ENCODE data around the gene RAB3GAP2.

DNA sequence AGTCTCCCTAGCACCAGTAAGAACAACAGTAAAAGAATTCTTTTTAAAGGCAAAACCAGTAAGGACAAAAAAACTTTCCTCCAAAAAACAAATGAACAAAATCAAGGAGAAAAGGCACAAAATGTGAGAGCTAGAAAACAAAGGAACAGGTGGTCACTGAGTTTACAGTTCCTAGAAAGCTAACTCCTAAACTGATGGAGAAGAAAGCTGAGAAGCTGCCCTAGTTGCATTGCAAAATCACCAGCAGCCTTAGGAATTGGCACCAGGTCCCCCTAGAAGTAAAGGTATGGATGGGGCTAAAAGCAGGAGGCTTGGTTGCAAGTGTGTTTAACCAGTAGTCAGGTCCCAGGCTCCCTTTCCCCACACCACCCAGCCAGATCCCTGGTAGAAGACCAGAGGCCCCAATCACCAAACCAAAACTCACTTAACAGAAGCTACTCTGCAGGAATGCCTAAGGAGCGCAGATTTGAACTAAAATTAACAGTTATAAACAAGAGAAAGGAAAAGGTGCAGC lies 47.6 kb downstream of the RAB3GAP2 start:
- TF ChIP-seq POLR2A (IDR thresholded peaks at IDR 0.05; ENCODE audit: low read depth, low read length) (no peak), RAD21 (IDR thresholded peaks at IDR 0.05; ENCODE audit: insufficient read depth, low read depth, low read length) (no peak), MYC (IDR thresholded peaks at IDR 0.05; ENCODE audit: insufficient read depth, insufficient read length, insufficient replicate concordance, low read length, severe bottlenecking) (no peak), EZH2 (IDR thresholded peaks at IDR 0.05; ENCODE audit: borderline replicate concordance, control insufficient read depth, low read depth, low read length) (no peak), CREB1 (IDR thresholded peaks at IDR 0.05; ENCODE audit: low read depth) (no peak), LARP7 (IDR thresholded peaks at IDR 0.05) (no peak)
- TF ChIP-seq, protein P1, sequence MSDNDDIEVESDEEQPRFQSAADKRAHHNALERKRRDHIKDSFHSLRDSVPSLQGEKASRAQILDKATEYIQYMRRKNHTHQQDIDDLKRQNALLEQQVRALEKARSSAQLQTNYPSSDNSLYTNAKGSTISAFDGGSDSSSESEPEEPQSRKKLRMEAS (IDR thresholded peaks at IDR 0.05; ENCODE audit: low read depth, low read length), result no peak
- TF ChIP-seq, protein P2, sequence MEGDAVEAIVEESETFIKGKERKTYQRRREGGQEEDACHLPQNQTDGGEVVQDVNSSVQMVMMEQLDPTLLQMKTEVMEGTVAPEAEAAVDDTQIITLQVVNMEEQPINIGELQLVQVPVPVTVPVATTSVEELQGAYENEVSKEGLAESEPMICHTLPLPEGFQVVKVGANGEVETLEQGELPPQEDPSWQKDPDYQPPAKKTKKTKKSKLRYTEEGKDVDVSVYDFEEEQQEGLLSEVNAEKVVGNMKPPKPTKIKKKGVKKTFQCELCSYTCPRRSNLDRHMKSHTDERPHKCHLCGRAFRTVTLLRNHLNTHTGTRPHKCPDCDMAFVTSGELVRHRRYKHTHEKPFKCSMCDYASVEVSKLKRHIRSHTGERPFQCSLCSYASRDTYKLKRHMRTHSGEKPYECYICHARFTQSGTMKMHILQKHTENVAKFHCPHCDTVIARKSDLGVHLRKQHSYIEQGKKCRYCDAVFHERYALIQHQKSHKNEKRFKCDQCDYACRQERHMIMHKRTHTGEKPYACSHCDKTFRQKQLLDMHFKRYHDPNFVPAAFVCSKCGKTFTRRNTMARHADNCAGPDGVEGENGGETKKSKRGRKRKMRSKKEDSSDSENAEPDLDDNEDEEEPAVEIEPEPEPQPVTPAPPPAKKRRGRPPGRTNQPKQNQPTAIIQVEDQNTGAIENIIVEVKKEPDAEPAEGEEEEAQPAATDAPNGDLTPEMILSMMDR (IDR thresholded peaks at IDR 0.05 in 2 of 3, conservative IDR thresholded peaks at IDR 0.05 in 1 of 3; ENCODE audit: control insufficient read depth in 2 of 3, extremely low read depth in 1 of 3, insufficient read depth in 1 of 3, low read depth in 3 of 3, low read length in 3 of 3), result no peak
- TF ChIP-seq, protein P3, sequence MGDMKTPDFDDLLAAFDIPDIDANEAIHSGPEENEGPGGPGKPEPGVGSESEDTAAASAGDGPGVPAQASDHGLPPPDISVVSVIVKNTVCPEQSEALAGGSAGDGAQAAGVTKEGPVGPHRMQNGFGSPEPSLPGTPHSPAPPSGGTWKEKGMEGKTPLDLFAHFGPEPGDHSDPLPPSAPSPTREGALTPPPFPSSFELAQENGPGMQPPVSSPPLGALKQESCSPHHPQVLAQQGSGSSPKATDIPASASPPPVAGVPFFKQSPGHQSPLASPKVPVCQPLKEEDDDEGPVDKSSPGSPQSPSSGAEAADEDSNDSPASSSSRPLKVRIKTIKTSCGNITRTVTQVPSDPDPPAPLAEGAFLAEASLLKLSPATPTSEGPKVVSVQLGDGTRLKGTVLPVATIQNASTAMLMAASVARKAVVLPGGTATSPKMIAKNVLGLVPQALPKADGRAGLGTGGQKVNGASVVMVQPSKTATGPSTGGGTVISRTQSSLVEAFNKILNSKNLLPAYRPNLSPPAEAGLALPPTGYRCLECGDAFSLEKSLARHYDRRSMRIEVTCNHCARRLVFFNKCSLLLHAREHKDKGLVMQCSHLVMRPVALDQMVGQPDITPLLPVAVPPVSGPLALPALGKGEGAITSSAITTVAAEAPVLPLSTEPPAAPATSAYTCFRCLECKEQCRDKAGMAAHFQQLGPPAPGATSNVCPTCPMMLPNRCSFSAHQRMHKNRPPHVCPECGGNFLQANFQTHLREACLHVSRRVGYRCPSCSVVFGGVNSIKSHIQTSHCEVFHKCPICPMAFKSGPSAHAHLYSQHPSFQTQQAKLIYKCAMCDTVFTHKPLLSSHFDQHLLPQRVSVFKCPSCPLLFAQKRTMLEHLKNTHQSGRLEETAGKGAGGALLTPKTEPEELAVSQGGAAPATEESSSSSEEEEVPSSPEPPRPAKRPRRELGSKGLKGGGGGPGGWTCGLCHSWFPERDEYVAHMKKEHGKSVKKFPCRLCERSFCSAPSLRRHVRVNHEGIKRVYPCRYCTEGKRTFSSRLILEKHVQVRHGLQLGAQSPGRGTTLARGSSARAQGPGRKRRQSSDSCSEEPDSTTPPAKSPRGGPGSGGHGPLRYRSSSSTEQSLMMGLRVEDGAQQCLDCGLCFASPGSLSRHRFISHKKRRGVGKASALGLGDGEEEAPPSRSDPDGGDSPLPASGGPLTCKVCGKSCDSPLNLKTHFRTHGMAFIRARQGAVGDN (IDR thresholded peaks at IDR 0.05), result no peak
